Mesodermal cell (in vitro differentiated cells): ENCODE measurements around the gene FNIP1.
"Not testable (repeated sequence)": the region's sequence is repeated elsewhere in the genome, so short reads cannot be mapped to it uniquely, and the experiment has no call there.

Experiments used
- H3K27ac ChIP-seq: 2 replicates; pipeline ENCODE4 v1.7.0; 2013; ENCODE audit warnings: mild to moderate bottlenecking, low read depth, low read length, moderate library complexity; ENCODE audit not compliant: severe bottlenecking
- H3K36me3 ChIP-seq: 2 replicates; pipeline ENCODE4 v1.7.1; 2013; ENCODE audit warnings: mild to moderate bottlenecking, low read length, moderate library complexity; ENCODE audit not compliant: control insufficient read depth, insufficient read depth
- H3K4me1 ChIP-seq: one replicate; pipeline ENCODE4 v1.7.1; 2013; ENCODE audit warnings: mild to moderate bottlenecking, low read length; ENCODE audit not compliant: insufficient read depth, control insufficient read depth, poor library complexity, severe bottlenecking
- H3K4me3 ChIP-seq: 2 replicates; pipeline ENCODE4 v1.7.0; 2013; ENCODE audit warnings: low read length, control low read depth, mild to moderate bottlenecking; ENCODE audit not compliant: insufficient read depth, poor library complexity, severe bottlenecking; ENCODE audit errors: extremely low read depth
- H3K9me3 ChIP-seq: 2 replicates; pipeline ENCODE4 v1.7.1; 2013; ENCODE audit warnings: mild to moderate bottlenecking, low read length, moderate library complexity; ENCODE audit not compliant: control insufficient read depth
- WGBS, 2 experiments: methylation state at CpG; one replicate each; pipeline ENCODE4 v1.1.5; 2013; ENCODE audit warnings: missing lambda C conversion rate in 2 of 2; ENCODE audit not compliant: insufficient coverage in 2 of 2; 5-methylcytosine and 5-hydroxymethylcytosine counted together

Gene FNIP1

GRCh38 chr5:131729292-131729691 lies 67.5 kb downstream of the FNIP1 start:
- H3K4me3 ChIP-seq, H3K27ac ChIP-seq, H3K4me1 ChIP-seq: not testable (repeated sequence)
- H3K9me3 ChIP-seq = peaks cover 15% of the 10 kb centered on the region
- 94 to 100% methylated on average over 3 to 4 of the region's 4 CpGs for WGBS, 2 experiments
- peaks cover 21% of the 10 kb centered on the region for H3K36me3 ChIP-seq

GRCh38 chr5:131724089-131724488 lies 72.7 kb downstream of the FNIP1 start:
- H3K9me3 ChIP-seq = peaks cover 23% of the 10 kb centered on the region
- H3K4me3 ChIP-seq, H3K27ac ChIP-seq, H3K4me1 ChIP-seq: not testable (repeated sequence)
- H3K36me3 ChIP-seq = peaks cover 17% of the 10 kb centered on the region

- no peak overlapping the region for H3K27ac ChIP-seq
- H3K9me3 ChIP-seq = peaks cover 8% of the 10 kb centered on the region
- WGBS, 2 experiments = no CpG with 5 or more reads among the region's 1 CpG
- H3K4me1 ChIP-seq = no peaks in the 10 kb centered on the region
- no peak overlapping the region for H3K4me3 ChIP-seq
- H3K36me3 ChIP-seq = peaks cover 12% of the 10 kb centered on the region
Observed at GRCh38 chr5:131720714-131721113, 76.1 kb downstream of the FNIP1 start.

- Histone ChIP-seq H3K4me1 (no peaks in the 10 kb centered on the region), H3K9me3 (peaks cover 8% of the 10 kb centered on the region), H3K36me3 (peaks cover 21% of the 10 kb centered on the region), H3K27ac (no peak overlapping the region), H3K4me3 (no peak overlapping the region)
- no CpG with 5 or more reads among the region's 1 CpG for WGBS, 2 experiments
Observed at GRCh38 chr5:131719564-131719963, 77.3 kb downstream of the FNIP1 start.

GRCh38 chr5:131718487-131719014 lies 78.3 kb downstream of the FNIP1 start:
- Histone ChIP-seq H3K9me3 (peaks cover 8% of the 10 kb centered on the region), H3K4me1 (no peaks in the 10 kb centered on the region), H3K4me3 (no peak overlapping the region), H3K27ac (no peak overlapping the region), H3K36me3 (peaks cover 30% of the 10 kb centered on the region)
- WGBS, 2 experiments = 91 to 97% methylated on average over 4 of the region's 5 CpGs

GRCh38 chr5:131717164-131717563 lies 79.7 kb downstream of the FNIP1 start:
- 100% methylated on average over 1 of the region's 3 CpGs; no CpG with 5 or more reads in 1 of the 2 experiments for WGBS, 2 experiments
- not testable (repeated sequence) for H3K4me3 ChIP-seq, H3K4me1 ChIP-seq, H3K27ac ChIP-seq, H3K9me3 ChIP-seq
- peaks cover 30% of the 10 kb centered on the region for H3K36me3 ChIP-seq

GRCh38 chr5:131716650-131717049 lies 80.2 kb downstream of the FNIP1 start:
- Histone ChIP-seq H3K4me1 (no peaks in the 10 kb centered on the region), H3K9me3 (peaks cover 8% of the 10 kb centered on the region), H3K27ac (no peak overlapping the region), H3K4me3 (no peak overlapping the region), H3K36me3 (peaks cover 30% of the 10 kb centered on the region)

GRCh38 chr5:131710391-131710790 lies 86.4 kb downstream of the FNIP1 start:
- Histone ChIP-seq H3K27ac (no peak overlapping the region), H3K4me1 (no peaks in the 10 kb centered on the region), H3K4me3 (no peak overlapping the region), H3K9me3 (no peaks in the 10 kb centered on the region), H3K36me3 (peaks cover 46% of the 10 kb centered on the region)
- 95 to 96% methylated on average over 7 of the region's 8 CpGs for WGBS, 2 experiments

GRCh38 chr5:131709043-131709442 lies 87.8 kb downstream of the FNIP1 start:
- Histone ChIP-seq H3K27ac (no peak overlapping the region), H3K36me3 (peaks cover 38% of the 10 kb centered on the region), H3K4me1 (no peaks in the 10 kb centered on the region), H3K9me3 (no peaks in the 10 kb centered on the region), H3K4me3 (no peak overlapping the region)
- WGBS, 2 experiments = no CpG with 5 or more reads among the region's 3 CpGs

- Histone ChIP-seq H3K4me3 (no peak overlapping the region), H3K4me1 (no peaks in the 10 kb centered on the region), H3K9me3 (no peaks in the 10 kb centered on the region), H3K36me3 (peaks cover 55% of the 10 kb centered on the region), H3K27ac (no peak overlapping the region)
- no CpG with 5 or more reads among the region's 5 CpGs for WGBS, 2 experiments
Observed at GRCh38 chr5:131706281-131706680, 90.5 kb downstream of the FNIP1 start.

- H3K27ac ChIP-seq = no peak overlapping the region
- no CpG with 5 or more reads among the region's 4 CpGs for WGBS, 2 experiments
- H3K36me3 ChIP-seq = peaks cover 38% of the 10 kb centered on the region
- no peaks in the 10 kb centered on the region for H3K4me1 ChIP-seq
- no peak overlapping the region for H3K4me3 ChIP-seq
- no peaks in the 10 kb centered on the region for H3K9me3 ChIP-seq
Observed at GRCh38 chr5:131694926-131695325, 101.9 kb downstream of the FNIP1 start.
